Ramos (cell line): ENCODE measurements around the gene BEST1.

Experiments
- in situ Hi-C: fragments of 300-500 bp; cut with MboI; formaldehyde crosslinking; loops from one replicate; pipeline ENCODE4 v1.14.3; 2022; ENCODE audit warnings: low sequenced_read_pairs; ENCODE audit not compliant: unreplicated experiment

BEST1 gene

DNA sequence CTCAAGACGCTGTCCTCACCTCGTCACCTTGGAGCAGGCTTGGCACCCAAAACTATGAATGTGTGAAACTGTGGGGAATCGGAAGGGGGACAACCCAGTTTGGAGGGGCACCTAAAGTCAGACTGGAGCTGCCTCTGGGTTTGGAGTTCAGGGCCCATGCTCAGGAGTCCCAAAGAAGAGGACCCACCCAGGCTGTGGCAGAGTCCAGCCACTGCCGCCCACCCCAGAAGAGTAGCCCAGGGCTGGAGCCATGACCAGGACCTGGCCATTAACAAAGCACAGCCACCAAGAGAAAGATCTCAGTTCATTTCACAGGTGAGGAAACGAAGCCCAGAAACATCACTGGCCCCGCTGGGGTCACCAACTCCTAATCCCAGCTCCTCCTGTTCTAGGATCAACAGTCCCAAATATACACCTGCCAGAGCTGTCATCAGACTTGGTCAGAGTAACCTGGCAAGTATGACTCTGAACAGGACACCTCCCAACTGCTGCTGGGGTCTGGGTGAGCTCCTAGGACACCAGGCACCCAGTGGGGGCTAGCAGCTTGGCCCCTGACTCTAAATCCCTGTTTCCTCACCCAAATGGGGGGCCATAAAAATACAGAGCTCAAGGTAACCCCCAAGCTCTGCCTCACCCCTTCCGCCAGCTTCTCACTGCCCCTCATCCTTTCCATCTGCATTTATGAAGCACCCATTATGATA, 35.5 kb upstream of the BEST1 start:
- in situ Hi-C loops, result no loop called here

DNA sequence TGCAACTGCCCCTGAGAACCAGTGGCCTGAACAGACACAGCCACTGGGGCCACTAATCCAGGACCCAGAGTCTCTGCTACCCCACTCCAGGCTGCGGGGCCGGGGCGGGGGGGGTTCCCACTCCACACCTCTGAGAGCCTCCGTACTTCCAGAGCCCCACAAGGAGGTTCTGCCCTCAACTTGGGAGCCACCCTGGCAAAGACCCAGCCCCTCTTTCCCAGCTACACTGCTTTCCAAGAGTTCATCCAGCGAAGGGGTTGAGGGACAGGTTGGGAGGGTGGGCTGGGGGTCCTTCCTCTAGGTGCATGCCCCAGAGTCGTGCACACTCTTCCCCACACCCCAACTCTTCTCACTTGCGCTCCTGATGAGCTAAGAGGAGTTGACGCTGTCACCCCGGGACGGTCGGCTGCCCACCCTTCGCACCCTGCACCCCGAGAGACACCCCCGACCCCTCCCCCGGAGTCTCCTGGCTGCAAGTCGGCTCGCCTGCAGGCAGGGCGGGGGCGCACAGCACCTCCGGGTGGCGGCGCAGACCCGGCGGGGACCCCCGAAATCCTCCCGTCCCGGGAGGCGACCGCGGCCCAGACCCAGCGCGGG, 33.3 kb upstream of the BEST1 start:
- in situ Hi-C loops, result no loop called here

DNA sequence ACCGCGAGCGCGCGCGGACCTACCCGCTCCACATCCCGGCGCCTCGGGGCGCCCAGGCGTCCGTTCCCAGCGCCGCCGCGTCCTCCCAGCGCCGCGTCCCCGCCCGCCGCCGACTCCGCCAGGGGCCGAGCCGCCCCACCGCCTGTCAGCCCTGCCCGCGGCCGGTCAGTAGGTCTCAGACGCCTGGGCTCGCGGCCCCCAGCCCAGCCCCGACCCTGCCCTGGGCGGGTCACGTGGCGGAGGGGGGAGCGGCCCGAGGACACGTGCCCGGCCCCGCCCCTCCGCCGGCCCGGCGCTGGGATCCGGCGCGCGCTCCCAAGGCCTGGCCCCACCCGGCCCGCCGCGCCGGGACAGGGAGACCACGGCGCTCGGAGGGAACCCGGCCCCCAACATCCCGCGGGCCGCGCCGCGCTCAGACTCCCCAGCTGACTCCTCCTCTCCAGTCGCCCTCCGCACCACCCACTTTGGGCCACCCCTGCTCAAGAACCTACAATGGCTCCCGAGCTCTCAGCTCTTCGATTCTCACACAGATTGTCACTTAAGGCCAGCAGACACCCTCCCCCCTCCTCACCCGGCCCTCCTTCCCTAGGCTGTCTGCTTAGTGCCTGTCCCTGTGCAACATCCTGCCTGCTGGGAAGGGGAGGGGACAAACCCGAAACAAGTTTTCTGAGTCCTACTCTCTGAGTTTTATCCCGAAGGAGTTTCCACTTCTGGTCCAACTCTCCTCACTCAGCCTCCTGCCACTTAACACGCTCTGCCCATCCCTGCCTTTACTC, 32.6 kb upstream of the BEST1 start, which contains the start of gene RAB3IL1:
RAB3IL1 (minus strand) TSS at position 233 of the 776 bp plus-strand sequence; CDS start at position 34, 199 bp downstream.
- in situ Hi-C loops, result no loop called here

DNA sequence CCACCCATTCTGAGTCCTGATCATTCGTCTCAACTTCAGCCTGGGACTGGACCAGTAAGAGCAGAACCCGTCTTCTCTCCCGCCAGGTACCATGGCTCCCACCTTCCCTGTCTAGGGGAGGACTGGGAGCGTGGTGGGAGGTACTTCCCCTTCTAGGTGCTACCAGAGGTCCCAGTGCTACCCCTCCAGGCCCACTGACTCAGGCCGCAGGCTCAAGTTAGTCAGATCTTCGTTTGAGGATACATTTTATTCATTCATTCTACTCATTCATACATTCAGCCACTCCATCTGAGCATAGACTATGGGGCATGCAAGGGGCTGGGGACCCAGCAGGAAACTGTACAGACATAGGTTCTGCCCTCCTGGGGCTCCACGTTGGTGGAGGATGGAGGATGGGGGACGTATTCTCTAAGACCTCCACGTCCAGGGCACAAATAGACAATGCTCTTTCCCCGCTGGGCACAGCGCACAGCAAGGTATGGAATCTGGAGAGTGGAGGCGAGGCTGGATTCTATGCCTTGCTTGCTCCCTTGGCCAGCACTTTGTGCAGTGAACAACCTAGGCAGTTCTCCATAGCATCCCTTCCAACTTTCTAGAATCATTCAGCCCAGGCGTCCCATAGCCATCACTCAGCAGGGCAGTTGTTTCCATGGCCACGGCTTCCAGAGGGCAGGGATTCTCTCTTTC, 31.8 kb upstream of the BEST1 start:
- in situ Hi-C loops, result no loop called here

DNA sequence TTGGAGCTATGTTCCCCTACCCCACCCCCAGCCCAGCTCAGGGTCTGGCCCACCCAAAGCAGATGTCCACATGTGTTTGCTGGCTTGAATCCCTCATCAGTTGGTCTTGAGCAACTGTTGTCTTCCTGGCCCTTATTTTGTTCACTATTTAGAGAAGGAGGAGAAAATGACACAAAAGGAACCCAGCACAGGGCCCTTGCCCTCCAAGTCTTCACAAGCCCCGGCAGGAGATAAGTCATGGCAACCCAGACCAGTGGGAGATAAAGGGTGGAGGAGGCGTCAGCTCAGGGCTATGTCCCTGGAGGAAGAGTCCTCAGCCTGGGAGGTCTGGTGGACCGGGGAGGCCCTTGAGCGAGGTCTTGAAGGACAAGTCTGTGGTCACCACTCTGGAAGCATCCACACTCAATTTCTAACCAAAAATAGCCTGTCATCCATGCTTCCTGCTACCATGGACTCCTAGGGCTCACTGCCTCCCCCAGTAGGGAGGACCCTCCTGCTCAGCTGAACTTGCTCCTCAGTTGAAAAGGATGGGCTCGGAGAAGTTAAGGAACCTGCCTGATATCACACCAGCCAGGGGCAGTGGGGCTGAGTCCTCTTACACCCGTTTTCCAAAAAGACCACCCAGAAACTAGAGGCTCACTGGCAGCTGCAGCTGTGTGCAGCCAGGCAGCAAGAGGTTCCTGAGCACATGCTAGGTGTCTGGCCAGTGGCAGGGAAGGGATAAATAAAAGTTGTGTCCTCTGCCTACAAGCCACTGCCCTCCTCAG, 31.0 kb upstream of the BEST1 start:
- in situ Hi-C loops, result no loop called here

DNA sequence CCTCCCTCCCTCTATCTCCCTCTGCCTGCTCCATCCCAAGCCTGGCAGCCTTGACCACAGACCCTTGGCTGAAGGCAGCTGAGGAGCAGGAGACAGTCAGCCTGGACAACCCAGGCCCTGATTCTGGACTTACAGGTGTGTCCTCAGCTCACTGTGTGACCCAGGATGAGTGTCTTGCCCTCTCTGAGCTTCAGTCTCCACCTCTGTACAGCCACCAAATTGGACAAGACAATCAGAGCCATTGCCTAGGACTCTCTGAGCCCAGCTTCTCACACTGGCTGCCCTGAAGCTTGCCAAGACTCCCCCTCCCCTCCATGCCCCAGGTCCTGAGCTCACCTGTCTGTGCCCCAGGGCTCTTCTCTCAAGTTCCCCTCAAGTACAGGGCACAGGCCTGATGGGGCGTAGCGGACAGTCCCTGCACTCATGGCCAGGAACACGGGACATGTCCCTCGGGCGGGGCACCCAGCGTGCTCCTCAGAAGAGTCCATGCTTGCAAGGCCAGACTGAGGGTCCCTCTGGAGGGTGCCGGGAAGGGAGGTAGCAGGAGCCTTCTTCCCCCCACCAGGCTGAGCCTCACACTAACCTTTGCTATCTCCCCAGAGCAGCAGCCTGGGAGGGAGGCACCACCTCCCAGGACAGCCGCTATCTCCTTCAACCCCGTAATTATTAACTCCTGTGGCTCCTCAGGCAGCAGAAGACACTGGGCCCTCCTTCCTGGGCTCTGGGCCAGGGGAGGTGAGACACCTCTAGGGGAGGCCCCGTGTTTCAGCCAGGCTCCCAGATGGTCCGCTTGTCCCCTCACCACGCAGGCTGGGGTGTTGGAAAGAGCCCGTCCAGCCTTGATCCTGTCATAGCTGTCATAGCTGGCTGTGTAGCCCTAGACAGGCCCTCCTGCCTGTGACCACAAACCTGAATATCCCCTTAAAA, 30.2 kb upstream of the BEST1 start:
- in situ Hi-C loops, result no loop called here

DNA sequence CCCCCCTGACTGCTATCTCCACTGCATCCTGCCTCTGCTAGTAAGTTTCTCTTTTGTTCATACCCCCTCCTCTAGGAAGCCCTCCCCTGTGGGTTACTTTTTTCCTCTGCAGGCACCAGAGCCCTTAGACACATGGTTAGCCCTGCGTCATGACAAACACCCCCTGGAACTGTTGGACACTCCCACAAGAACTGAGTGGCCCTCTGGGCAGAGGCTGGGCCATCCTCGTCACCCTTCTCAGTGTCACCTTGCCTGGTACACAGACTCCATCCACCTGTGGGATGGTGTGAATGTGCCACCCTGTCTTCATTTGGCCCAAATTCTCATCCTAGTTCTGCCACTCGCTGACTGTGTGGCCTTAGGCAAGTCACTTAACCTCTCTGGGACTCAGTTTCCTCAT, 28.7 kb upstream of the BEST1 start:
- in situ Hi-C loops, result no loop called here

DNA sequence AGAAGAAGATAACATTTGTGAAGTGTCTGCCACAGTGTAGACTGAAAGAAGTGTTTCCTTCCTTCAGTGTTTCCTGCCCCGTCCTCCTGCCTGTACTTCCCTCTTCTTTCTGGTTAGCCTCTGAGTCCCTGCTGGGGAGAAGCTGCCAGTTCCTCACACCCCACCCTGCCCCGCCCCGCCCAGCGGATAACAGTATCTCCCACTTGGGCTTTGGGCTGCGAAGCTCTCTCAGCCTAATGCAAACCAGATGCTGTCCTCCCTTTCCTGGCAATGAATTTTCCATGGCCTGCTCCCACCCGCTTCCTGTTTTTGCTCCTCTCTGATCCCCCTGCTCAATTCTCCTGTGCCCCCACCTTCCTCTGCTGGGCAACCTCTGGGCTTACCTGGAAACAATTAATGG, 27.6 kb upstream of the BEST1 start:
- in situ Hi-C loops, result no loop called here

DNA sequence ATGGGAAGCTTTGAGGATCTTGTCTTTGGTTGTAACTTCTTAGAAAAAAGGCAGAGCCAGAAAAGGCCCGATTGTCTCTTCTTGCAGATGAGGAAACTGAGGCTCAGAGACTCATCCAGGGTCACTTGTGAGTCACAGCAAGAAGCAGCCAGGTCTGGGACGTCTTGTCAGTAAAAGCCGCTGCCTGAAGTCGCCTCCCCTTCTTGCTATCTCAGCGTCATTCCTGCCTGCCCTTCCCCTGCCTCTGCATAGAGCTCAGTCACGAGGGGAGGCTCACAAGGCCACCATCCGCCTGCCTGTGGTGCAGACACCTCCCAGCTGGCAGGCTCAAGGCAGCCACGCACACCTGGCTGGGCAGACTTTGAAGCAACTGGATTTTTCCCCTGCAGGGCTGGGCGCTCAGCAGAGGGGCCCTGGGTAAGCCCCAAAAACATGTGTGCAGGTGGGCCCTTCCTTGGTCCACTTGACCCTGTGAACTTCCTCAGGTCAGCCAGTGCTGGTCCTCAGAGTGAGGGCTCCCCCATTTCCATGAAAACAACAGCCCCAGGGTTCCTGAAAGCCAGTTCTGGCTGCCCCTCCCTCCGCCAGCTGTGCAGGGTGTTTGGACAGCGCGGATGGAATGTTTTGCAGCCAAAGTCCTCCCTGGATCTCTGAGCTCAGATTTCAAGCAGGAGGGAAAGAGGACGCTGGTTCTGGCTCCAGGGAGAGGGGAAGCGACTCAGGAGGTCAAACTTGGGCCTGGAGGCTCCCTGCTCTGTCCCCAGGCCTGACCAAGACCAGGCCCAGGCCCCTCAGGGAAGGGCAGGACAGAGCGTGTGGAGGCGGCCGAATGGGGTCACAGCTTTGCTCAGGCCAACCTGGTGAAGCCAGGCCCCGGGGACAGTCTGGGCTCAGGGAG, 26.7 kb upstream of the BEST1 start:
- in situ Hi-C loops, result no loop called here

DNA sequence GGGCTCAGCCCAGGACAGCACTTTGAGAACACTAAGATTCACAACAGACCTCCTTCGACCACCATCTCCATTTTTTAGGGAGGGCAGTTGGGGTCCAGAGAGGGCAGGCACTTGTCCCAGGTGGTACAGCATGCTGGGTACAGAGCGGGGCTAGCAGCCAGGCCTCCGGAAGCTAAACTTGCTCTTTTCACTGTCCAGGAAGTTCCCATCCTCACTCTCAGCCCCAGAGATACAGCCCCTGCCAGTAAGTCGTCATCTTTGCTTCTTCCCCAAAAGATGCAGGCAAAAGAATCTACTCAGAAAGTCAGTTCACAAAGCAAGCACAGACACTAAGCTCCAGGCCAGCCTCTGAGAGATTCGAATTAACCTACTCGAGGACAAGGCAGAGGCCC, 26.1 kb upstream of the BEST1 start:
- in situ Hi-C loops, result no loop called here

DNA sequence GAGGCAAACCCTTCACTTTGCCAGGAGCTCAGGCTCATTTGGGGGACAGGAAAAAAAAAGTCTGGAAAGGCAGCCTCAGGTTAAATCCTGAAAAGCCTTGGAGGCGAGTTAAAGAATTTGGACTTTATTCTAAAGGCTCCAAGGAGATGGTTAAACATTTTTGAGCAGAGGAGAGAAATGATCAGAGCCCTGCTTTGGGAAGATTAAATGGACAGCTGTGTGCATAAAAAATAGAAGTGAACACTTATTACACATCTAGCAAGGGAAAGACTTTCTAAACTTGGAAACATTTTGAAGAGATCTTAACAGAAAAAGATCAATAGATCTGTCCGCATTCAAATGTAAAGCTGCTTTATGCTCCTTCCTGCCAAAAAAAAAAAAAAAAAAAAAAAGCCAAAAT, 24.4 kb upstream of the BEST1 start:
- in situ Hi-C loops, result no loop called here

DNA sequence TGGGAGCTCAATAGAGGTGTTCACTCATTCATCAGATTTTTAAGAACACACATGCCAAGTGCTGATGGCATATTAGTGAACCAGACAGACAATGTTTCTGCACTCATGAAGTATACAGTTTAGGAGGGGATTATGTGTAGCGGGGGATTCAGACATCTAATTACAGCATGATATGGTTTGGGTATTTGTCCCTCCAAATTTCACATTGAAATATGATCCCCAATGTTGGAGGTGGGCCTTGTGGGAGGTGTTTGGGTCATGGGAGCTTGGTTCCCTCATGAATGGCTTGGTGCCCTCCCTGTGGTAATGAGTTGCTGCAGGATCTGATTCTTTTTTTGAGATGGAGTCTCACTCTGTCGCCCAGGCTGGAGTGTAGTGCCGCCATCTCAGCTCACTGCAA, 23.9 kb upstream of the BEST1 start:
- in situ Hi-C loops, result no loop called here

DNA sequence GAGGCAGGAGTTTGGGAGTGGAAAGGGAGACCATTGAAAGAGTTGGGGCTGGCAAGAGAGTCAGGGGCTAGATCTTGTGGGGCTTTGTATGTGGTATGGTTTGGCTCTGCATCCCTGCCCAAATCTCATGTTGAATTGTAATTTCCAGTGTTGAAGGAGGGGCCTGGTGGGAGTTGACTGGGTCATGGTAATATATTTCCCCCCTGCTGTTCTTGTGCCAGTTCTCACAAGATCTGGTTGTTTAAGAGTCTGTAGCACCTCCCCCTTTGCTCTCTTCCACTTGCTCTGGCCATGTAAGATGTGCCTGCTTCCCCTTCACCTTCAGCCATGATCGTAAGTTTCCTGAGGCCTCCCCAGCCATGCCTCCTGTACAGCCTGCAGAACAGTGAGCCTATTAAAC, 22.6 kb upstream of the BEST1 start:
- in situ Hi-C loops, result no loop called here

DNA sequence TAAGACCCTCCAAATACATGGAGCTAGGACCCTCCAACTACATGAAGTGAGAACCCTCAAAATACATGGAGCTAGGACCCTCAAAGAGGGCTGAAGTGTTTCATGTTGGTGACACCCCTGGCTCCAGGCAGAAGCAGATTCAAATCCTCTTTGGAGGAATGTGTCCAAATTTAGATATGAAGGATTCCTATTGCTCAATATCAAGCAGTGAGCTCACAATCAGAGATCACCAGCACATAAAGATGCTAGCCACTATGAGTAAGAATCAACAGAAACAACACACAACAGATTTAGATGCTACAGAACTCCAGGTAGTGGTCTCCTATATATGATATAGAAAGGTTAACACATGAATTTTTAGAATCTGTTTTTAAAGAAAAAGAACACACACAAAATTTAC, 21.5 kb upstream of the BEST1 start:
- in situ Hi-C loops, result no loop called here

DNA sequence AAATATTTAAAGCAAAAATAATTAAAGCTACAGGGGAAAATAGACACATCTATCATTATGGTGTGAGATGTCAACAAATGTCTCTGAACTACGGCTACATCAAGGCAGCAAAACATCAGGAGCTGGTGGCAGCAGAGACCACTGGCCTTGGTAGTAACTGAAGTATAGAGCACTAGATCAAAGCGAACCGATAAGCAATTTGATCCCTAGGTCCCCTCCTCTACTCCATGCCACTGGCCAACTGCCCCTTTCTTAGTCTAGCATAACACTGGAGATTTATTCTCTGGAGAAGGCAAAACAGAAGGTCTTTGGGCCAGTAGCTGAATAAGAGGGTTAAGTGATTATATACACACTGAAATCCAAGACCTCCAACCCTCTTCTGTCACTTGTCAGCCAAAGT, 19.2 kb upstream of the BEST1 start:
- in situ Hi-C loops, result no loop called here

DNA sequence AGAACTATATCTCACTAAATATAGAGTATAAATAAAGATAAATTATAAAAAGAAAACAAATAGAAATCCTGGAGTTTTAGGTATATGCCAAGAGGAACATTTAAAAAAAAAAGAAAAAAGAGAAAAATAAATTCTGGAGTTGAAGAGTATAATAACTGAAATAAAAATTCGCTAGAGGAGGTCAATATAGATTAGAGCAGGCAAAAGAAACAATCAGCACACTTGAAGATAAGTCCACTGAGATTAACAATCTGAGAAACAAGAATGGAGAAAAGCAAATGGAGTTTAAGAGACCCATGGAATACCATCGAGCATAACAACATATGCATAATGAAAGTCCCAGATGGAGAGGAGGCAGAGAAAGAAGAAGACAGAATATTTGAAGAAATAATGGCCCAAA, 14.3 kb upstream of the BEST1 start:
- in situ Hi-C loops, result no loop called here

DNA sequence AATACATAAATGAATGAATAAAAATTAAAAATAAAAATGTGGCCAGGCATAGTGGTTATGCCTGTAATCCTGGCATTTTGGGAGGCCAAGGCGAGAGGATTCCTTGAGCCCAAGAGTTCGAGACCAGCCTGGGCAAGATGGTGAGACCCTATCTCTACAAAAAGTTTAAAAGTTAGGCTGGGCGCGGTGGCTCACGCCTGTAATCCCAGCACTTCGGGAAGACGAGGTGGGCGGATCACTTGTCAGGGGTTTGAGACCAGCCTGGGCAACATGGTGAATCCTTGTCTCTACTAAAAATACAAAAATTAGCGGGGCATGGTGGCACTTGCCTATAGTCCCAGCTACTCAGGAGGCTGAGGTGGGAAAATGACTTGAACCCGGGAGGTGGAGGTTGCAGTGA, 9.7 kb upstream of the BEST1 start:
- in situ Hi-C loops, result no loop called here

DNA sequence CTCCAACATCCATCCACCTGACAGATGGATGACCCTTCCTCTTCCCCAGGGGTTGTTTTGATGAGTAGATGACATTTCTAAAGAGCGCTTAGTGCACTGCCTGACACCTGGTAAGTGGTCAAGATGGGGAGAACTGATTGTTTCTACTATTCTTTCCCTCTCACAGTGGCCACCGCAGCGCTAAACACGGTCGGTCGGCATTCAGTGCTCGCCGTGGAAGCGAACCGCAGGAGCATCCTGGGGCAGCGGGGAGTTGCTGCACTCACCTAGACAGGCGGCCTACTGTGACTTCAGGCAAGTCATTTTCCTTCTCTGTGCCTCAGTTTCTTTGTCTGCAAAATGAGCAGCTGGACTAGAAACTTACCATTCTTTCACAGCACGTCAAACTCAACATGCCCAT, 5.0 kb upstream of the BEST1 start:
- in situ Hi-C loops, result loop anchor here (5.0 kb wide), 1 partner anchor 73 kb away; no protein-coding TSS in a partner anchor
